LHCN-M2 (cell line): ENCODE measurements around the gene CYBB. TPM values are rescaled to one million over a fixed set of nuclear protein-coding genes. Genes with fewer than 3 reads are reported as not detected.

ENCODE experiments used
- DNase-seq: peaks from one replicate; pipeline ENCODE4 v3.0.0-alpha.2; 2012; ENCODE audit warnings: low read depth
- total RNA-seq: library from RNA; depleted of rRNA; stranded (reverse); fragments of >200 nt; gene quantifications from 2 replicates; pipeline ENCODE4 v1.2.3, GENCODE V29; 2014

Gene CYBB
- total RNA-seq, 1 experiment from 2014 or later: under 0.01 TPM

DNA sequence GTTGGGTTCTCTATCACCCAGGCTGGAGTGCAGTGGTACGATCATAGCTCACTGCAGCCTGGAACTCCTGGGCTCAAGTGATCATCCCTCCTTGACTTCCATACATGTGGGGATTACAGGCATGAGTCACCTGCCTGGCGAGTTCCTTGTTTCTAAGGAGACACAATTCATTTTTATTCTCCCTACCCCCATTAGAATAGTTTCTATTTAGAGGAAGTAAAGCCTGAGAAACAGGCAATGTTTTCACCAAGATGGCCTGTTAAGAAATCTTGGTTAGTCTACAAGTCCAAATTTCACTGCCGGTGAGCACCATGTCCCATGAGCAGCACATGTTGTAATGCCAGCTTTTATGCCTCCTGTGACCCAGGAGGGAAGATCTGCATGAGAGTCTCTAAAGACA is 5.7 kb downstream of the CYBB start:
- peak; percentile 22 for DNase-seq

DNA sequence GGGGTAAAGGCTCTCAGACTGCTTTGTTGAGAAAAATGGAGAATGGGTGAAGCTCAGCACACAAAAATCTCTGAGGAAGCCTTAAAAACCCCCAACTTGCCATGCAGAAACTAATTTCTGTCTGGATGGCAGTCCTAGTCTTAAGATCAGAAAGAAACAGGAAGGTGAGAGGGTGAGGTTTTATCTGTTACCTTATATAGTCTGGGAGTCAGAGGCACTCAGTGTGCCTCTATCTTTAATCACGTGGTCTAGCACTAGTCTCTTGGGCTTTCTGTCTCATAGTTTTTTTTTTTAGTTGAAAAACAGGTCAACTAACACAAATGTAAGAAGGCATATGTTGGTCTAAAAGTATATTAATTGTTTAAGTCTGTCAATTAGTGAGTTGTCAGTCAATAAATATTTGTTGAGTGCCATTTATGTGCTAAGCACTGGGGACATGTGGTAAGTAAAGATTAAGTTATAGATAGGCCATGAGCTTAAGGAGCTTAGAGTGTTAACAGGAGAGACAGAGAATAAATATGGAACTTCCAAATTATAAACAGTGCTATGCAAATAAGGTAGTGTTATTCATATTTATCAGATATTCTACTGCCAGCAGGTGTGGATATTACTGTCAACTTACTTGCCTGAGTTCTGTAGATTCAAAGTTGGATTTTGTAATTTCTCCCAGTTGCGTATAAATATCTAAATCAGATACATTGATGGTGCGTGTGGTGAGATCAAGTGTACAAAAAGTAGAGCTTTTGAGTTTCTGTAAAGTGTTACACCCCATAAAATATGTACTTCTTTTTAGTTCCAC is 7.0 kb downstream of the CYBB start:
- DNase-seq: no peak

DNA sequence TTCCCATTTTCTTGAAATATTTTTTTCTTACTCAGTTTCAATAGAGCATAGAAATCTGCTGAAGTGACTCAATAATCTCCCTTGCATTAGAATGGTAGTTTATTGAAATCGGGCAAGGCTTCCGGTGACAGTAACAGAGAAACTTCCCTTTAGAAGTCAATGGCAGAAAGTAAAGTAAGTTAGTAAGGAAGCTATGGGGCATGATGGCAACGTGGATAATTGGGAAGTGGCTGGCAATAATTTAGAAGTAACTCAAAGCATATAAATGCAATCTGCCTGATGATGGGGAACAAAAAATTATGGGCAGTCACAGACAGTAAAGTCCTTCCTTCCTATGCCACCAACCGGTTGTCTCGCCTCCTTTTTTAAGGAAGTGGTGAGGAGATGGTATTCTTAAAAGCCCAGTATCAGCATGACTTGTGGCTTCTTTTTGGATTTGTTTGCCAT is 7.6 kb downstream of the CYBB start:
- no peak for DNase-seq

DNA sequence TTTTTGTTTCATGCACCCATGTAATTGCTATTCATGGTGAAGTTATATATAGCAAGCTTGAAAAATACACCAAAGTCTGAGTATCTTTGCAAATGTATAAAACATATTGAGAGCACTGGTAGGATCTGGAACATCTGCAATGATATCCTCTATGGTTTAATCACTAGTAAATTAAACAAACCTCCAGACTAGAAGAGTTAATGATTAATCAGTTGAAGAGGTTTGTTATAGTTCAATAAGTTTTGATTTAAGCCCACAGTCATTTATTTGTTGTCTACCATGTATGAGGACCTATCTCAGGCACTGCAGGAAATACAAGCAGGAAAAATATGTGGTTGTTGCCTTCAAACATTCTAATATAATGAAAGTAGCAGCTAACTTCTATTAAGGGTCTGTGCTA is 16.5 kb downstream of the CYBB start:
- DNase-seq: no peak

DNA sequence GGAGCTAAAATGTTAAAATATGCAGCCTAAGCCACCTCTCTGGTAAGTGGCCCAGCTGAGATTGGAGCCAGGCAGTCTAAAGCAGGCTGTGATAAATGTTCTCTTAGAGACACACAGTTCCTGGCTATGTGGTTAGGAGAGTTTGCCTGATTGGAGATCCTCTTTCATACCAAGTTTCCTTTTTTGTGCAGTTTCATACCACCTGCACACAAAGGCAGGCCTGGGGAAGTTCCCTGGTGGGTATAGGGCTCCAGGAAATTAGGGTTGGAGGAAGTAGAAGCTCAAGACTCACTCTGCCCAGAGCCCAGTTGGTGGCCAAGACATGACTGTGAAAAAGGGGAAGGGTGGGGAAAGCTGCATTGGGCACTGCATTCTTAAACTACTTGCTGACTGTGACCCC is 16.9 kb downstream of the CYBB start:
- no peak for DNase-seq

DNA sequence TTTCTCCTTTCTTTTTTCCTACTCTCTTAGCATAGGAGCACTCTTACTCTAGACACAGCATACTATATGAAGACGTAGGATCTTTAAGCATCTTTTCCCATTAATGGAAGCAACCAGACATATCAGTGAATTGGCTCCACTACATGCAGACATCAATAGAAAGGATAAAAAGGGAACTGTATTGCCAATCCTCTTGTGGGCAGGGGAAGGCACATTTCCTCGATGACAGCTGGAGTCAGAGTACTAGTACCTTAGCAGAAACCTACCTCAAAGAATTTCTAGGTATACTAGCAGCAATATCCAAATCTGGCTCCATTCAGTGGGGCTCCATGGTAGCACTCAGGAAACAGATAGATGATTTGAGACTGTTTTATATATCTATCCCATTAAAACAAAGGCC is 20.1 kb downstream of the CYBB start:
- DNase-seq: no peak

DNA sequence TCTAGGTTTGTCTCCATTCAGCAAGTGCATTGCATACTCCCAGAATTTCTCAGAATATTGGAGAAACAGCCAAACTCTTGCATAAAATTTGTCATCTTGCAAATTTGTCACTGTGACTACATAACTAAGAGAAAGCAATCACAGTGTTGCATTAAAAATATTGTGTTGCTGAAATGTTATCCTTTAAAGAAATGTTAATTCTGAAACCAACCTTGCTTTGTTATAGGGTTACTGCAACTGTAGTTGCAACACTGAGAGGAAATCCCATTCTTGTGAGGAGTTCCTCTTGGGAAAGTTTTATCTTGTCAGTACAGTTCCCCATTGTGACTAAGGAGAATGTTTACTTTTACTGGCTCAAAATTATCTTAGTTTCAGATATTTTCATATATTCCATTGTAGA is 20.9 kb downstream of the CYBB start:
- no peak for DNase-seq

DNA sequence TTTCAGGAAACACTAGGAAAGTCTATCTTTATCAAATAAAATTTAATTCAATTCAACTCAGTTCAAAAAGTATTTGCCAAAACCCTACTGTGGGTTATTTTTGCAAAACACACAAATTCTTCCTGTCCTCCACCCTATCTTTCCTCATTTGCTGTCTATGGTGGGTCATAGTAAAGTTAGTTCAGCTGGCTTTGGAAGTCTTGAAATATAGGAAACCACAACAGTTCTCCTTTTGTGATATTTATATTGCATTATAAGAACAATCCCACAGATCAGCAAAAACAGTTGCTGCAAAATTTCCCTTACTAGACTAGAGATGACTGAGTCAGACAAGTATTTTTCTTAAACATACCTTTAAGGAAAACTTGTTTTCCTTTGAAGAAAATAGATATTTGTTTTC is 22.2 kb downstream of the CYBB start:
- peak; percentile 56 for DNase-seq

DNA sequence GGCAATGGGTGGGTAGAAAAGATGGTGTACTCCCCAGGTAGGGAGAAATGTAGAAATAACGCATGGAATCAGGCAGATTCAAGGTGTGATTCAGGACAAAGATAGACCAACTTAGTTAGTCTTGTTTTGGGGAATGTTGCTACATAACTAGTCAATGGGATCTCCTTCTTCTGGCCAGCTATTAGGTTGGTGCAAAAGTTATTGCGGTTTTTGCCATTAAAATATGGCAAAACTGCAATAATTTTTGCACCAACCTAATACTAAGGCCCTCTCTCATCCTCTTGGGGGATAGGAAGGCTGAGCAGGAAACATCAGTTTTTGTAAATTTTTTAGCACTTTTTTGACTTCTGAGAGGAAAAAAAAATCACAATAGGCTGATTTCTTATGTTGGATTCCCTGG is 23.2 kb downstream of the CYBB start:
- DNase-seq: no peak

DNA sequence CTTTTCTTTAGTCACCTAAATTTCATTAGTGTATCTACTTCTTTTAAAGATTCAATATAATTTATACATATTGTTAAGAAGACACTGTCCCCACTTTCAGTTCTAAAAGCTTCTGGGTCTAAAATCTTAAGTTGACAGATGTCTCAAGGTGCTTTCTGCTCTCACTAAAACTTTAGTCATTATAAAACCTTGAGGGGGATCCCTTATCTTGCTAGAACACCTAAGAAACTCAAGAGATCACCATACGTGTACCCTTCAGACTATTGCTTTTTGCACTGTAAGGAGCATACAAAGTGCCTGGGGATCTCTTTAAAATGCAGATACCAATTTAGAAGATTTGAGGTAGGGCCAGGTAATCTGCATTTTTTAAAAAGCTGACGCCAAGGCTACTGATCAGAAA is 30.1 kb downstream of the CYBB start:
- DNase-seq: no peak

DNA sequence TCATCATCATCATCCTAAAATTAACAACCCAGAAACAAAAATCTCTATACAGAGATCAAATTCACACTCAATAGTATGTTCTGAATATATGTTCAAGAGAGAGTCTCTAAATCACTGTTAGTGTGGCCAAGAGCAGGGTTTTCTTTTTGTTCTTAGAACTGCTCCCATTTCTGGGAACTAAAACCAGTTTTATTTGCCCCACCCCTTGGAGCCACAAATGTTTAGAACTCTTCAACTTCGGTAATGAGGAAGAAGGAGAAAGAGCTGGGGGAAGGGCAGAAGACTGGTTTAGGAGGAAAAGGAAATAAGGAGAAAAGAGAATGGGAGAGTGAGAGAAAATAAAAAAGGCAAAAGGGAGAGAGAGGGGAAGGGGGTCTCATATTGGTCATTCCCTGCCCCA is 32.3 kb downstream of the CYBB start:
- DNase-seq: no peak

DNA sequence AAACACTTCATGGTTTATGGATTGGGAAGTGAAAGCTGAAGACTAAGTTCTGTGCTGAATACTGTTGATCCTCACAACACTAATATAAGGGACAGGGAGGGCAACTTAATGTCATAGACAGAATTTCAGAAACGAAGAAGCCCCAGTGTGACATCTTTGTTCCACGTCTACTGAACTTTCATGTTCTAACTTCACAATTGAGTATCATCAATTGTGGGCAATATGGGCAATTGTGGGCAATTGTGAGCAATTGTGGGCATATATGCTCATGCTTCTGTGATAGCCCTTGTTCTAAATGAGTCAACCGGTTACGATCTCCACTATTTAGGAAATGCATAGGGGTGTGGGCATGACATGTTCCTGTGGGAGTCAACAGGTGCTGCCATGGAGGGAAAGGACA is 33.7 kb downstream of the CYBB start:
- DNase-seq: no peak

DNA sequence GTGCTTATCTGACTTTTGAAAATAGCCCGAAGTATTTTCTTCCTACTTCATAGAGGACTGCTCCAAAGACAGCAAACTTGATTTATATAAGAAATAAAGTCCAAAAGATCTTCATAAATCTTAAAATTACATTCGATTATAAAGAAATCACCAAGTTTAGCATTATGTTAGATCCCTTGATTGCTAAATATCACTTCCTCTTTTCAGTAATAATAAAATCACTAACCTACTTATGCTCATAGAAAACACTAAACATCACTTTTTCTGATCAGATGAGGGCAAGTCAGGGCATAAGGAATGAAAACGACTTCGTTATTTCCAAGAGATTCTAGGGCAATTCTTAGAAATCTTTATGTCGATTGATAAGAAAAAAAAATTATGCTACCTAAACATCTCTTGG is 35.5 kb downstream of the CYBB start:
- DNase-seq: no peak

DNA sequence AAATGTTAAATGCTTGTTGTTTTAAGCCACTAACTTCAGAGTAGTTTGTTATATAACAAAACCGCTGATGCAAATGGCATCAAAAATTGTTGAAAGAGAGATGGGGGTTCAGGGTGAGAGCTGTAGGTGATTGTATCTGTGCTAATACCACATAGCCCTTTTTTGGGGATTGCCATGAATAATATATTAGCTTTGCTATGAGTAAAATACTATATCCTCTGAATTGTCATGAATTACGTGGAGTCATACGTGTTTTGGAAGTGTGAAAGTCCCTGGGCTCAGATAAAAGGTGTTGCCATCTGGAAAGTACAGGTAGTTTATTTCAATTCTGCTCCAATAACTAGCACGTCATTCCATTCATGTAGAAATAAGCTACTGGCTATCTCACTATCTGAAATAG is 36.9 kb downstream of the CYBB start:
- no peak for DNase-seq

DNA sequence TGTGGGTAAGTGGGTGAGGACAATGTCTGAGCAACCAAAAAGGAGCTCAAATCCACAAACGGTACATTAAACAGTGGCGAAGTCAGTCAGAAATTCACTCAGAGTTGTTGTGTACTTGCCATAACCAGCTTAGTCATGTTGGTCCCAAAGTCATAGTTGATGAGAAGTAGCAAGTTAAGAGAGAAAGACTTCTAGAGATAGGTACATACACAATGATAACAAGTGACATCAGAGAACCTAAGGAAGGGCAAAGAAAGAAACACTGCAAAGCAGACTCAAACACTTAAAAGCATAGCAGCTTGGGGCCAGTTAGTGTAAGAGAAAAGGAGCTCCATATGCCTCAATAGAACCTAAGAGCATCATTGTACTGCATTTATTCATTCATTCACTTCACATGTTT is 37.3 kb downstream of the CYBB start:
- no peak for DNase-seq

DNA sequence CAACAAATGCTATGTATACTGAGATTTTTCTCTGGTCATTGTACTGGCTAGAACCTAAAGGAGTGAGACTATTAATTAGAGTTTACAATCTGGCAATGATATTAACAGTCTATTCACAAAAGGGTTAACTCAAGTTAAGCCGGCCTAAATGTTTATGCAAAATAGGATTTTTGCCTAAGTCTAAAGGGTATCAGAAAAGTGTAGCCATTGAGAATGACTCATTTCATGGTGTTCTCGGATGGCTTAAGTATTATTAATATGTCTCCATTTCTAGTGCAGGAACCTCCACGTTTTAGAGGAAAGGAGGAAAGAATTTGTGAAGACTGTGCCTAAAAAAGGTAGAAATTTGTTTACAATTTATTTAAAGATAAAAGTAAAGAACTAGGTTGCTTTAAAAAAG is 37.7 kb downstream of the CYBB start:
- no peak for DNase-seq

DNA sequence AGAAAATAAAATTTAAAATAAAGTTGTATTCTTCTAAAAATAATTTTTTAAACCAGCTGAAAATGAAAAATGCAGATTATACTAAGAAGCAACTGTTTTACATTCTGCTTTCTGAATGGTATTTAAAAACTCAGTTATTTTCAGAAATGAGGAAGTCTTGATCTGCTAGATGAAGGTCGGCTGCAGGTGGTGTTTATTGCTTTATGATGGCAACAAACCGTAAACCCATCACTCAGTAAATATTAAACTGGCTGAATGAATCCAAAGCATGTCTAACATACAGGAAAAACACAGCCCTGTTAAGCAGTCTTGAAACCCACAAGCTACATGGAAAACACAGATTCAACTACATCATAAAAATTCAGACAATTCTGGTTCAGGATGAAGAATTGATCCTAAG is 38.2 kb downstream of the CYBB start:
- DNase-seq: no peak

DNA sequence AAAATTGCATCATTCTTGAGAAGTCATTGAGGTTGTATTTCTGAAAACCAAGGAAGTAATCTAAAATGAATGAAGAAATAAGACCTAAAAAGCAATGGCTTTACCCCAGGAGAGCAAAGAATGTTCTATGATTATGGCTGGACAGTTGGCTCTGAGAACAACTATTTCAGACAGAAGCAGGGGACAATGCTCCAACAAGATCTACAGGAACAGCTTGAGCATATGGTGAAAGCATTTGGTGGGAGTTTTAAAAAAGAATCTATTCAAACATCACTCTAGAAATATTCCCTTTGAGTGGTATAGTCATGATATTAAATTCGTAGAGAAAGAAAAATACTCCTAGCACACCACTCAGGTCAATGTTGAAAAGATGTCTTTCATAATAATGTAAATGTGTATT is 40.8 kb downstream of the CYBB start:
- DNase-seq: no peak

DNA sequence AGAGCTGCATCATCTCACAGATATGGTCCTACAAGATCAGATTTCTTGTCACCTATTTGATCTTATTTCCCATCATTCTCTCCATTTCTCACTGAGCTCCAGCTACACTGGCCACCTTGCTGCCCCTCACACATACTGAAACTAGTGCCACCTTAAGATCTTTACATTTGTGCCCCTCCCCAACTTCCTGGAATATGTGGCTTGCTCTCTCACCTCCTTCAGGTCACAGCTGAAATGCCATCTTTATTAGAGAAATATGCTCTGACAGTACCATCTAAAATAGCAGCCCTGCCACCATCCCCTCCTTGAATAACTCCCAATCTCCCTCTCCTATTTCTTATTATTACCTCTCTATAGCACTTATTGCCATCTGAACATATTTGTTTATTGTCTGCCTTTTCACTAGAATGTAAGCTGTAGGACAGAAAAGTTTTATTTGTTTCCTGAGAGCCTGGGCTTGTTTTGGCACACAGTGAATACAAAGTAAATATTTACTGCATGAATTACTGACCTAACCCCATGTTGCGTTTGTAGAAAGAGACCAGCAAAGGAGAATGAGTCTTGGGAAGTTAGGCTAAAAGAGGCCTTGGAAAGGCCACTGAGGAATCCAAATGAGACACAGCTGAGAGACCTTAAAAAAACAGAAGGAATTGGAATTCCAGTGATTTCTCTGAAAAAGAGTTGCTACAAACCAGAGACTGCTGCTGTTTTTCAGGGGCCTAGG is 44.8 kb downstream of the CYBB start:
- no peak for DNase-seq

DNA sequence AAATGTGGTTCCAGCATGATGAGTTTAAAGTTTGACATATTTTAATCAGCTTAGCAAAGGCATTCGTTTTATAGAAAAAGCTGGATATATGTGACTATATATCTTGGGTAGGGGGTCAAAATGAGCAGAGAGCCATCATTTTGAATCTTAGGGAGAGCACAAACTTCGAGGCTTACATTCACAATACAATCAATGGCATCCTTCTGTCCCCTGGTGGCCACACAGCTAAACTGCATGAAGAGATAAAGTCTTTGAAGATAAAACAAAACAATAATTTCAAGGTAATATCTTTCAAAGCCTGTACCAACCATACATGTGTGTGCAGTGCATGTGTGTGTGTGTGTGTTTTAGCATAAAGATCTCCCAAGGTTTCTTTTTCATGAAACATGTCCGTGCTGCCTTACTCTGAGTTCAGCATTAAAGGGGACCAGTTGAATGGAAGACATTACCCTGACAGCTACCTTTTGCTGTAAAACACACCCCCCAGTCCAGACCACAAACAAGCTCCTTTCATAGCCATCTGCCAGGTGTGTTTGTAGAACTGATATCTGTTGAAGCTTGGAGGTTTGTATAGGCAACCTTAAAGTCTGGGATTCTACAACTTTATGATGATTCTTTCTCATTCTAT is 45.5 kb downstream of the CYBB start:
- DNase-seq: peak; percentile 29

DNA sequence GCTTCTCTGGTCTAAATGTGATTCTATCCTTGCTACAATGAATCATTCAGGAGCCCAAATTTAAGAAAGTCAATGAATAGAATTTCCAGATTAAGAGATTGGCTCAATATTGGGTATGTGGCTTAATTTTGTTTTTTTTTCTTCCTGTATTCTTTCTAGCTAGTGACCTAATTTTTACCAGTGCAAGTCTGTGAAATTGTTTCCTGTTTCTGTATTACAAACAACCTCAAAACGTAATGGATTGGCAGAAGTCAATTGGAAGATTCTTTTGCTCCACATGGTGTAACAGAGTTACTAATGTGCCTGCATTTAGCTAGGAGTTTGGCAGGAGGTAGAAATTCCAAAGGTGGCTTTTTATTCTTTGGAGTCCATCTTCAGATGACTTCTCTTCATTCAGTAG is 49.9 kb downstream of the CYBB start:
- DNase-seq: no peak

DNA sequence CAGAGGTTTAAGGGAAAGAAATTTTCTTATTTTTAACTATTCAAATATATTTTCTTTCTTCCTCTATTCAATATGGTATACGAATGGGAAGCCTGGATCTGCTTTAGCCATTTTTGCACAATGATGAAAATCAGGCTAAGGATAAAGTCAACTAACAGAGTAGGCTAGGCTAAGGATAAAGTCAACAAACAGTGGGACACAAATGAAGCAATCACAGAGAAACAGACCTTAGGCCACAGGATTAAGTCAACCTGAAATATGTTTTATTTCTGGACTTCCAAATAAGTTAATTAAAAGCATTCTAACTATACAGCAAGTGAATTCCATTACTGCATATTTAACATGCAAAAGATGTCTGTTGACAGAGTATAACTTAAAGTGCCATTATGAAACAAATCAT is 50.5 kb downstream of the CYBB start:
- no peak for DNase-seq

DNA sequence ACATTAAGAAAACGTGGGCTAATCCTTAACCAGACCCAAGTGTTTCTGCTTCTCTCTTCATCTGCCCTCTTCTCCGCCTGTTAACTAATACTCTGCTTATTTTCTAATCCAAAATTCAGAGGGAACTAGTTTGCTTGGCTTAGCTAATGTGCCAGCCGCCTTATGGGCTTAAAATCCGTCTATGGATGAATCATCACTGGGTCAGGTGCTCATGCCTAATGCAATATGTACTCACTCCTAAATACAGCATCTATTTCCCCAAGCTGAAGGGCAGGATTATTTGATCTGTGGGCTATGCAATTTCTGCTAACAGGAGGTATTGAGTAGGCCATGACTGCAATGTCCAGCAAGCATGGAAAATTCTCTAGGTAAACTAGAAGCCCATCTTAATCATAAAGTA is 55.1 kb downstream of the CYBB start:
- DNase-seq: no peak
